Osteoblast (primary cell): Measurements from ENCODE around the gene TAF3. TPM values are rescaled to one million over a fixed set of nuclear protein-coding genes. Genes with fewer than 3 reads are reported as not detected.

Experiments
- DNase-seq: peaks from one replicate; pipeline ENCODE4 v3.0.0; 2011; ENCODE audit warnings: low spot score, mixed read lengths; ENCODE audit not compliant: insufficient read length; ENCODE audit errors: missing footprints
- H2AFZ ChIP-seq: 2 replicates; pipeline ENCODE4 v1.6.0; 2011; ENCODE audit warnings: mild to moderate bottlenecking, low read length
- H3K27ac ChIP-seq: 2 replicates; pipeline ENCODE4 v1.5.1; 2011; ENCODE audit warnings: mild to moderate bottlenecking, low read depth, low read length, moderate library complexity
- H3K27me3 ChIP-seq: 2 replicates; pipeline ENCODE4 v1.6.0; 2012; ENCODE audit warnings: mild to moderate bottlenecking, control low read depth, inconsistent platforms, low read length, moderate library complexity; ENCODE audit not compliant: insufficient read depth
- H3K36me3 ChIP-seq: 2 replicates; pipeline ENCODE4 v1.5.1; 2011; ENCODE audit warnings: mild to moderate bottlenecking, low read length, control low read depth, moderate library complexity; ENCODE audit not compliant: insufficient read depth
- H3K4me1 ChIP-seq: 2 replicates; pipeline ENCODE4 v1.5.1; 2011; ENCODE audit warnings: mild to moderate bottlenecking, low read length, control low read depth, moderate library complexity; ENCODE audit not compliant: insufficient read depth
- H3K4me2 ChIP-seq: 2 replicates; pipeline ENCODE4 v1.6.0; 2011; ENCODE audit warnings: mild to moderate bottlenecking, low read length; ENCODE audit not compliant: insufficient read depth
- H3K4me3 ChIP-seq: fragments of 200-600 bp; sonication (generic); 3 replicates; pipeline ENCODE4 v1.5.1; 2012; ENCODE audit warnings: mild to moderate bottlenecking, low read length, inconsistent platforms; ENCODE audit not compliant: insufficient read depth
- H3K79me2 ChIP-seq: 2 replicates; pipeline ENCODE4 v1.6.0; 2012; ENCODE audit warnings: mild to moderate bottlenecking, low read length, control low read depth, inconsistent platforms; ENCODE audit not compliant: insufficient read depth
- H3K9me3 ChIP-seq: 2 replicates; pipeline ENCODE4 v1.5.1; 2011; ENCODE audit warnings: low read depth, low read length, control low read depth
- H4K20me1 ChIP-seq: 2 replicates; pipeline ENCODE4 v1.6.0; 2012; ENCODE audit warnings: mild to moderate bottlenecking, low read length, control low read depth; ENCODE audit not compliant: insufficient read depth
- total RNA-seq: library from RNA; depleted of rRNA; stranded (reverse); fragments of >200 nt; gene quantifications from 2 replicates; pipeline ENCODE4 v1.2.3, GENCODE V29; 2012
- TF ChIP-seq, protein P1 (sequence below): IDR thresholded peaks from 2 replicates; pipeline ENCODE4 v1.5.1; 2011; ENCODE audit warnings: mild to moderate bottlenecking, low read depth, low read length, moderate library complexity; ENCODE audit errors: extremely low read depth

The TAF3 gene
- total RNA-seq, 1 donor = 2.2 TPM

DNA sequence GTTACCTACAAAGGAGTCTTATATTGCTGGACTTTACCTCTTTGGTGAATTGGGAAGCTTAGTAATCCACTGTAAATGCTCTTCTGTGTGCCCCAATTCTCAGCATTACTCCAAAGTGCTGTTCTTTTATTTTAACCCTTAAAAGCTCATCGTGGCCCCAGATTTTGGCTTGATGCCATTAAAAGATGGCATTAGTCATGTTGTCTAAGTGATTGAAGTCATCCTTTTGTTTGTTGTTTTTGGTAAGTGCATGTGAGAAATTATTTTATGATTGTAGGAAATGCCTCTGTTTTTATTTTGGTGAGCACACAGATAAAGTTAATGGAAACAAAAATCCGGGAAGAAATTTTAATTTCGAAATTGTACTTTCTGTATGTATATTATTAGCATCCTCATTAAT lies 153.6 kb downstream of the TAF3 start:
- H2AFZ ChIP-seq = no peak overlapping the region
- no peaks in the 10 kb centered on the region for H3K79me2 ChIP-seq
- TF ChIP-seq, protein P1, sequence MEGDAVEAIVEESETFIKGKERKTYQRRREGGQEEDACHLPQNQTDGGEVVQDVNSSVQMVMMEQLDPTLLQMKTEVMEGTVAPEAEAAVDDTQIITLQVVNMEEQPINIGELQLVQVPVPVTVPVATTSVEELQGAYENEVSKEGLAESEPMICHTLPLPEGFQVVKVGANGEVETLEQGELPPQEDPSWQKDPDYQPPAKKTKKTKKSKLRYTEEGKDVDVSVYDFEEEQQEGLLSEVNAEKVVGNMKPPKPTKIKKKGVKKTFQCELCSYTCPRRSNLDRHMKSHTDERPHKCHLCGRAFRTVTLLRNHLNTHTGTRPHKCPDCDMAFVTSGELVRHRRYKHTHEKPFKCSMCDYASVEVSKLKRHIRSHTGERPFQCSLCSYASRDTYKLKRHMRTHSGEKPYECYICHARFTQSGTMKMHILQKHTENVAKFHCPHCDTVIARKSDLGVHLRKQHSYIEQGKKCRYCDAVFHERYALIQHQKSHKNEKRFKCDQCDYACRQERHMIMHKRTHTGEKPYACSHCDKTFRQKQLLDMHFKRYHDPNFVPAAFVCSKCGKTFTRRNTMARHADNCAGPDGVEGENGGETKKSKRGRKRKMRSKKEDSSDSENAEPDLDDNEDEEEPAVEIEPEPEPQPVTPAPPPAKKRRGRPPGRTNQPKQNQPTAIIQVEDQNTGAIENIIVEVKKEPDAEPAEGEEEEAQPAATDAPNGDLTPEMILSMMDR = no peak
- no peak overlapping the region for H3K27ac ChIP-seq
- no peaks in the 10 kb centered on the region for H3K36me3 ChIP-seq
- DNase-seq = no peak
- no peaks in the 10 kb centered on the region for H4K20me1 ChIP-seq
- H3K4me1 ChIP-seq = no peaks in the 10 kb centered on the region
- H3K27me3 ChIP-seq = no peaks in the 10 kb centered on the region
- no peaks in the 10 kb centered on the region for H3K9me3 ChIP-seq
- H3K4me3 ChIP-seq = no peak overlapping the region
- no peak overlapping the region for H3K4me2 ChIP-seq

DNA sequence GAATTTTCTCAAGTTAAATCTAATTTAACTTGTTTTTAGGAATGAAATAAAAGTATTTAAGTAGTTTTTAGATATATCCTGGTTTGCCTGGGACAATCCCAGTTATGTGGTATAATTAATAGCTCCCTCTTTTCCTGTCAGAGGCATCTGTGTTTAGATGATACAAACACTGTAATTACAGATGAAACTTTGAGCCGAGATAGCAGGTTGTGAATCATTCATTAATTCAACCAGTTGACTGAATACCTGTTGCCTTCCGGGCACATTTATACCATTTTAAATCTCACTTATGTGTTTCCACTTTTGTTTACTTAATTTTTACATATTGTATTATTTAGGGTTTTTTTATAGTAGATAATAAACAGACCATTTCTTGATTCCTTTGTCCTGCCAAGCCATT lies 154.1 kb downstream of the TAF3 start:
- H4K20me1 ChIP-seq = no peaks in the 10 kb centered on the region
- DNase-seq = no peak

DNA sequence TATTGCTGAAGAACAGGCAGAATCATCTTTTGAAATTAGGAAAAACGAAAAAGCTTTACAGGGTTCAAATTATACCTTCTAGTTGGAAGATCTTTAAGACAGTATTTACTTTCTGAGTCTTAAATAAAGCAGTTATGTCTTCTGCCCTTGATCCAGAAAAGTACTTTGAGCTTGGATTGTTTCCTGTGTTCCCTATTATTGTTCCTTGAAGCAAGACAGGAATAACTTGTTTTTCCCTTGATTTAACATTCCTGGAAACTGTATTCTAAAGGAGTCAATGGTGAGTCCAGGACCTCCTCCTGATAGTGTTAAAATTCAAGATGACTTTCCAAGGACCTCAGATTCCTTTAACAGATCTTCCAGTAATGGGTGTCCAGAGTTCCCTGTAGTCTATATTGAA lies 161.9 kb downstream of the TAF3 start:
- Histone ChIP-seq H3K9me3 (no peaks in the 10 kb centered on the region), H4K20me1 (no peaks in the 10 kb centered on the region), H3K4me1 (no peaks in the 10 kb centered on the region), H3K4me2 (no peak overlapping the region), H3K79me2 (no peaks in the 10 kb centered on the region), H2AFZ (no peak overlapping the region), H3K27me3 (no peaks in the 10 kb centered on the region), H3K4me3 (no peak overlapping the region), H3K27ac (no peak overlapping the region), H3K36me3 (no peaks in the 10 kb centered on the region)
- TF ChIP-seq, protein P1 = no peak
- DNase-seq = no peak

More for the DNA sequence above, 154.1 kb downstream of the TAF3 start:
- TF ChIP-seq, protein P1 = no peak
- Histone ChIP-seq H3K9me3 (no peaks in the 10 kb centered on the region), H3K27me3 (no peaks in the 10 kb centered on the region), H3K79me2 (no peaks in the 10 kb centered on the region), H3K4me2 (no peak overlapping the region), H3K4me1 (no peaks in the 10 kb centered on the region), H2AFZ (no peak overlapping the region), H3K36me3 (no peaks in the 10 kb centered on the region), H3K4me3 (no peak overlapping the region), H3K27ac (no peak overlapping the region)

DNA sequence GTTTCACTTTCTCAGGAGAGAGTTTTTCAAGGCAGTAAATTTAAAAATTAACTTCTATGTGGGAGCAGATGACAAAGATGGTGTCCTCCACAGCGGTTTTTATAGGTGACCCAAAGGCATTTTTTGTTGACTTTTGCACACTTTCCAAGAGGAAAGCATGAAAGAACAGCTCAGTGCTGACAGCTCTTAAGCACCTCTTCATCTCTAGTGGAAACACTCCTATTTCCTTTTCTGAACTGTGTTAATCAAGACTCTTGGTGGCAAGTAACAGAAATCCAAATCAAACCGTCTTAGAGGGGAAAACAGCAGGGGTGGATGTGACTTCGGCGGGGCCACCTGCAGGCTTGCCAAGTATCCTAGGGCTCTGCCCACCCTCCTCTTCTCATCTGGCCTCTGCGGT lies 164.4 kb downstream of the TAF3 start:
- Histone ChIP-seq H3K79me2 (no peaks in the 10 kb centered on the region), H3K36me3 (no peaks in the 10 kb centered on the region), H3K27ac (no peak overlapping the region), H3K4me1 (peaks cover 4% of the 10 kb centered on the region), H3K27me3 (no peaks in the 10 kb centered on the region), H3K4me2 (no peak overlapping the region), H2AFZ (no peak overlapping the region), H3K9me3 (no peaks in the 10 kb centered on the region), H4K20me1 (no peaks in the 10 kb centered on the region), H3K4me3 (no peak overlapping the region)
- TF ChIP-seq, protein P1 = no peak
- DNase-seq = no peak
